Lower leg skin (tissue), 3 donors: ENCODE results near the gene PLCB1.

Source experiments
- POLR2A ChIP-seq, 2 donors: fragments of 450-650 bp; IDR thresholded peaks; one replicate each; pipeline ENCODE4 v1.6.1; 2016 to 2017; ENCODE audit warnings: antibody characterized with exemption in 2 of 2, mild to moderate bottlenecking in 1 of 2, moderate library complexity in 1 of 2
- TF ChIP-seq, protein P1 (sequence below), 3 donors: fragments of 450-650 bp; IDR thresholded peaks; one replicate each; pipeline ENCODE4 v1.5.1; 2016; ENCODE audit warnings: antibody characterized with exemption in 3 of 3, mild to moderate bottlenecking in 3 of 3, moderate library complexity in 2 of 3

DNA sequence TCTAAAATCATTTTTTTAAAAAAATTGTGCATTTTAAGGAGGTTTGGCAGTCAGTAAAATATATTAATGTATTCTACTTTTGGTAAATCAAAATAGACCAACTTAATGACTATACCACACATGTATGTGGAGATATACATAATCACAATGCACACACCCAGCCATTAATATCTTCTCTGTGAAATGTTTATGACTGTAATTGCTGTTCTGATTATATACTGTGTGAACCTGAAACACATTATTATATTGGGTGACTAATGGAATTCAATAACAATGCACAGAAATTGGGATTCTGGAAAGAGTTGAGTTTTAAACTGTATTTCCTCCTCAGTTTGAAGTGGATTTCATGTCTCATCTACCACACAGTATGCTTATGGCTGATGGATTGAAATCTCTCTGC, 233.6 kb downstream of the PLCB1 start:
- TF ChIP-seq, protein P1, sequence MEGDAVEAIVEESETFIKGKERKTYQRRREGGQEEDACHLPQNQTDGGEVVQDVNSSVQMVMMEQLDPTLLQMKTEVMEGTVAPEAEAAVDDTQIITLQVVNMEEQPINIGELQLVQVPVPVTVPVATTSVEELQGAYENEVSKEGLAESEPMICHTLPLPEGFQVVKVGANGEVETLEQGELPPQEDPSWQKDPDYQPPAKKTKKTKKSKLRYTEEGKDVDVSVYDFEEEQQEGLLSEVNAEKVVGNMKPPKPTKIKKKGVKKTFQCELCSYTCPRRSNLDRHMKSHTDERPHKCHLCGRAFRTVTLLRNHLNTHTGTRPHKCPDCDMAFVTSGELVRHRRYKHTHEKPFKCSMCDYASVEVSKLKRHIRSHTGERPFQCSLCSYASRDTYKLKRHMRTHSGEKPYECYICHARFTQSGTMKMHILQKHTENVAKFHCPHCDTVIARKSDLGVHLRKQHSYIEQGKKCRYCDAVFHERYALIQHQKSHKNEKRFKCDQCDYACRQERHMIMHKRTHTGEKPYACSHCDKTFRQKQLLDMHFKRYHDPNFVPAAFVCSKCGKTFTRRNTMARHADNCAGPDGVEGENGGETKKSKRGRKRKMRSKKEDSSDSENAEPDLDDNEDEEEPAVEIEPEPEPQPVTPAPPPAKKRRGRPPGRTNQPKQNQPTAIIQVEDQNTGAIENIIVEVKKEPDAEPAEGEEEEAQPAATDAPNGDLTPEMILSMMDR (IDR thresholded peaks at IDR 0.05): no peak
- TF ChIP-seq POLR2A (IDR thresholded peaks at IDR 0.05): no peak
